Astrocyte of the hippocampus (primary cell): ENCODE results near the gene HES1.
"Not testable (repeated sequence)": the region's sequence is repeated elsewhere in the genome, so short reads cannot be mapped to it uniquely, and the experiment has no call there.

ENCODE experiments used
- DNase-seq: peaks from one replicate; pipeline ENCODE4 v3.0.0; 2011; ENCODE audit warnings: low read depth, low spot score

The HES1 gene

DNA sequence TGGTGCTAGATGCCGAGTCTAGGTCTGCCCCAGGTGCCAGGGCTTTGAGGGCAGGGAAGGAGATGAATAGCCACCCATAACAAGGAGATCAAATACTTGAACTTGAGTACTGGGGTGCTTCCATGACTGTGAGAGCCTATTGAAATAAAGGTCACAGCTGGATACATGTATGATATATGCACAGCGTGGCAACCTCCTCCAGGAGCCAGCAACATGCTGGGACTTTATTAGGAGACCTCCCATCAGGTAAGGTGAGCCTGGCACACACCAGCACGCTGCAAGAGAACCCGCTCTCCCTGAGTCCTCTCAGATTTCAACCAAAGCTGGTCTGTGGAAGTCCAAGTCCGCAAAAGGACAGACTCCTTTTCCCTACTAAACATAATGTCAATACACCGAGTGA is 10.5 kb upstream of the HES1 start:
- DNase-seq: no peak

DNA sequence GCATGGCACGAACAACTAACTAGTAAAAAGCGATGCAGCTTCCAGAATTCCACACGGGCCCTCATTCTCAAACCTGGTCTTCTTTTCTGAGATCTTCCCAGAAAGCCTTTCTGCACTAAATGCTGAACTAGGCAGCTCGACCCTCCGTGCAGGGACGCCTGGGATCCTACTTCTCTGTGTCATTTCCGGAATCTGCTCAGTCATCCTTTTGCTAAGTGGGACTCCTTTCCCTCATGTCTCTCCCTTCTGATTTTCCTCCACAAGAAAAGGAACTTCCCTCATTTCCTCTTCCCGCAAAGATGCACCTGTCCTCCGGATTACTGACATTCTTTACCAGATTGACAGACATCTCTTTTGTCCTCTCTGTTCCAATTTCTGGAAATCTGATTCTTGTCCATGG is 9.2 kb upstream of the HES1 start:
- DNase-seq: no peak

DNA sequence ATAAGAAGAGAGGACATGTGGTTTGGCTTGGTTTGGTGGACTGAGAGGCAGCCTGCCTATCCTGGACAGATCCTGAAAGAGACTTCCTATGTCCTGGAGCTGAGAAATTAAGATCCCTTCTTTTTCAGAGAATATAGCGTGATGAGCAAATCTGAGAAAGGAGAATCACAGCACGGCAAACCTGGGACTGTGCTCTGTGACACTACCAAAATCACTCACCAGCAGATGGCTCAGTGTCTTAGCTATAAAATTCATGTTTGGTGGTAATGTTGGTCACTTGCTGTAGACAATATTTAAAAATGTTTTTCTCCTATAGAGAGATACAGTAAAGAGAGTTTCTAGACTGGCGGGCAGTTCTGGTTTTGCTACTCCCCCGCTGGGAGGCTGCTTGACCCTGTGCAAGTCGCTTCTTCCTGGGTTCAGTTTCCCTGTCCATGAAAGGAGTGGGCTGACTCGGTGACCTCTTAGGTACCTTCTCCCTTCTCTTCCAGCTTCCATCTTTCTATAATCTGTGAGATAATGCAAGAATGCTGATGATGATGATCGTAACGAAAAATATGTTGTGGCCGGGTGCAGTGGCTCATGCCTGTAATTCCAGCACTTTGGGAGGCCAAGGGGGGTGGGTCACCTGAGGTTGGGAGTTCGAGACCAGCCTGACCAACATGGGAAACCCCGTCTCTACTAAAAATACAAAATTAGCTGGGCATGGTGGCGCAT is 7.6 kb upstream of the HES1 start:
- no peak for DNase-seq

DNA sequence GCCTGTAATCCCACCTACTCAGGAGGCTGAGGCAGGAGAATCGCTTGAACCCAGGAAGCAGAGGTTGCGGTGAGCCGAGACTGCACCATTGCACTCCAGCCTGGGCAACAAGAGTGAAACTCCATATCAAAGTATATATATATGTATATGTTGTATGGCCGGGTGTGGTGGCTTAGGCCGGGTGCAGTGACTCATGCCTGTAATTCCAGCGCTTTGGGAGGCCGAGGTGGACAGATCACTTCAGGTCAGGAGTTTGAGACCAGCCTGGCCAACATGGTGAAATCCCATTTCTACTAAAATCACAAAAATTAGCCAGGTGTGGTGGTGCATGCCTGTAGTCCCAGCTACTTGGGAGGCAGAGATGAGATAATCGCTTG is 7.0 kb upstream of the HES1 start:
- not testable (repeated sequence) for DNase-seq

DNA sequence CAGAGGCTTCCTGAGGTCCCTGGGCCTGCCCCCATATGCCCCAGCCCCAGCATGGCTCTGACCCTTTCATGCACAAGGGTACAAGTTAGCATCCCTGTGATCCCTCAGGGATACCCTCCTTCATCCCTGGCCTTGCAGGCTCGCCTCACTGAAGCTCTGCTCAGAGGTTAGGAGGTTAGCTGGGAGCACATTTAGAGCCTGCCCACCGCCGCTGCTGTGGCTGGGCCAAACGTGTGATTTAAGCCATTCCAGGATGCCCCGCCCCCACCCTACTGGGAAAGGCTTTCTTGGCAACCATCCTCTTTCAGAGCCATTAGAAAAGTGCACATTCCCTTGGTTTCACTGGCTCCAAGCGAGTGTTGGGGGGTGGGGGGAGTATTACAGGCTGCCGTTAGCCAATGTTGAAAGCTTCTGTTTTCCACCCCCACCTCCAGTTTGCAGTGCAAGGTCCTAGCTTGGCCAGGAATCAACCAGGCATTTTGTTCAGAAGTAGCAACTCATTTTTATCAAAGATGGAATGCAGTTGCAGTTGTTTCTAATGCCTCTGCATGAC is 6.3 kb upstream of the HES1 start:
- DNase-seq: peak; percentile 91

DNA sequence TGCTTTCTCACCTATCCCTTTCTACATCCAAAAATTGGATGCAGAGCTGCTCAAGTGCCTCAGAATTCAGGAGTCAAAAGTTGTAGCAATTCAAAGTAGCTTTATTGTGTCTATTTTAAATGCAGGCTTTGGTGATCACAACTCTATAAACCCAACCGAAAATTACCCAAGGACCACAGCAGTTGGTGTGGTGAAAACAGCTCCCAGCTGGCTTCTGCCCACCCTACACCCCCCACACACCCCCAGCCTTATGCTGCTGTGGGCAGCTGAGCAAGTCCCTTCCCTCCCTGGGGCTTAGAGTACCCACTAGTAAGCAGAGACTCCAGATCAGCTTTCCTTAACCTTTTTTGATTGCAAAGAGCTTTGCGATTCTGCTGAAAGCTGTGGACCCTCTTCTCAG is 5.8 kb upstream of the HES1 start:
- peak; percentile 20 for DNase-seq

DNA sequence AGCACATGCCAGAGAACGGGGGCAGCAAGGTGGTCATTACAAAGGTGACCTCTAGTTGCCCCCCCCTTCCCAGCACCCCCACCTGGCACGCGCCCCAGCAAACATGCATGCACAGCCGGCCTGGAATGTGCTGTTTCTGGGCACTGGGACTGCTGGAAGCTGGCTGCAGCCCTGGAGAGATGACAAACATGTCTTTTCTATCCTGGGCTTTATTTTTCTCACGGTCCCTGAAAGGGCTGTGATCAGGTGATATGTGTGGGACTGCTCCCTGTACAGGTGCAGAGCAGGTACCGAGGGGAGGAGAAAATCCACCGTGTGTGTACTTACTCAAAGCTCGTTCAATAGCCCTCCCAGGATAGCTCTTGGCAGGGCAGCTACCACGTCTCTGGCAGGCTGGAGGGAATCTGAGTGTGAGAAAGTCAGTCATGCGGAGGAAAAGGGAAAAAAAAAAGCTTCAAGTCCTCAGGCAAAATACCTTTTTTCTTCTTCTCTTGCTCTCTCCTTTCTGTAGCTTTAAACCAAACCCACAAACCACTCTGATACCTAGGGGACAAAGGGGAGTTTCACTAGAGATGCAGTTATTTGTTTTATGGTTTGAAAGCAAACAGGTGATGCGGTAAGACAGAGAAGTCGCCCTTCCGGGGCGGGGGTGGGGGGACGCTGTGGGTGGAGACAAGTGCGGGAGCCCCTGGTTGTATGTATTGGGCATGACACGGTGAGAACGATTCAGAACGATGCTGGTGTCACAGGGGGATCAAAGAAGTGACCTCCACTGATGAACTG is 5.0 kb upstream of the HES1 start:
- peak; percentile 90 for DNase-seq

DNA sequence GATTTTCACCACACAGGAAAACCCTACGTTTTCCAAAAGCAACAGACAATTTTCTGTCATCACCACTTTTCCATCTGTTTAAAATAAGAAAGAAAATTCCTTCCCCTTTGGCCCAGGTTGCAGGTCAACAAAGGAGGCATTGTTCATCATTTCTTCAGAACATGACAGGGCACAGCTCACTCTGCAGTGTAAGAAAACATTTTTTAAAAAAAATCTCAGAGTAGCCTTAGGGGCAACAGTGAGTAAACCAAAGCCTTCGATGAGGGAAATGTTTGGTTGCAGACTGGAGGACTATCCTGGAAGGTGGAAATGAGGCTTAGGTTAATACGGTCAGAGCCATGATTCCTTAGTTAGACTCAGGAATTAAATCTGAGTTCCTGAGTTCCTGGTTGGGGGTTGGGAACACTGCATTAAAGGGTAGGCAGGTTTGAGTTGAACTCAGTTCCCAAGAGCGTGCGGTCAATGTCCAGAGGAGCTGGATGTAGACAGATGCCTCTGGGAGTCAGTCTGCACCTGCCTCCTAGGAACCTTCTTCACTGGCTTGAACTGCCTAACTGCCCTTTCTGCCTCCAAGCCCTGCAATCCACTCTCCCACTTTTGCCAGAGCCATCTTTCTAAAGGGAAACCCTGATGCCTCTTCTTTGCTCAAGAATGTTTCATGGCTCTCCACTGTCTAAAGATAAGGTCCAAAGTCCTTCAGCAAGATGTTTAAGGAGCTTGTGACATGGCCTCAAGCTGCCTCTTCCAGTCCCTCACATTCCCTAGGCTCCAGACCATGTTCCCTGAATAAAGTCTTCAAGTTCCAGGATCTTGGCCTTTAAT is 3.3 kb upstream of the HES1 start:
- no peak for DNase-seq

DNA sequence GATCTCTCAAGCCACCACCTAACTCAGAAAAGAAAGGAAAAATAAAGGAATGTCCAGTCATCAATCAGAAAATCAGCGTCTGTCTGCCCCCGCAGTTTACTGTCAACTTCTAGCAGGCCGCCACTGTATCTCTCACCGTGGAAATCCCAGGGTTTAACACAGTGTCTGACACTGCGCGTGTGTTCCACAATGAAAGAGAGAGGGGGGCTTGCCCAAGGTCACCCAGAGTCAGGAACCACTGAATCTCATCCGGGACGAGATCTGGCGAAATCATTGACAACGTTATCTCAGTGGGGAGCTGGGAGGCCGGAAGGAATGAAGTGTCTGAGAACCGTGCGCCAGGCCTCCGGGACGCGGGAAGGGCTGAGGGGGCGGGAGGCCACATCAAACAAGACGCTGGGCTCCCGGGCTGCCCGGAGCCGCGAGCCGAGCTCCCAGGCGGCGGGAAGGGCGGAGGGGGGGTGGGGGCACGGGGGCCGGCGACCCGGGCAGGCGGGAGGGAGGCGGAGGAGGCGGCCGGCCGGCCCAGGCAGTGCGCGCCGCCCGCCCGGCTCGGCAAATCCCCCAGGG is 2.2 kb upstream of the HES1 start:
- peak; percentile 86 for DNase-seq

DNA sequence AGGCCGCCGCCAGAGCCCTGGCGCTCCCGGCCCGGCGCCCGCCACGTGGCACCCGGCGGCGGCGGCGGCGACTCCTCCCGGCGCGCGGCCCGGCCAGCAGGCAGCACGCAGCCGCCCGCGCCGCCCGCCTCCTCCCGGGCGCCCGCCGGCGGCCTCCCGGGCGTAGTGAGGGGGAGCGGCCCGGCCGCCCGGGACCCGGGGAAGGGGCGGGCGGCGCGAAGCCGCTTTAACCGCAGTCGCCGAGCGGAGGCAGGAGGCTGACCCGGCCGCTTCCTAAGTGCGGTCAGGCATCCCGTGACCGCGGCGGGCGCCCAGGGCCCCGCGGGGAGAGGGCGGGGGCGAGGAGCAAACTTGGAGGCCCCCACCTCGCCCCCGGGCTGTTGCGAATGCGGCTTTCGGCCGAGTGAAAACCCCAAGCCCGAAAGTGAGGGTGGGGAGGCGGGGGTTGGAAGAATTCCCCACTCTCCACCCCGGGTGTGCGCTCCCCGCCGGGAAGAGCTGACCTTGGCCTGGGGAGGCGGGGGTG is 1.7 kb upstream of the HES1 start:
- DNase-seq: peak; percentile 96

DNA sequence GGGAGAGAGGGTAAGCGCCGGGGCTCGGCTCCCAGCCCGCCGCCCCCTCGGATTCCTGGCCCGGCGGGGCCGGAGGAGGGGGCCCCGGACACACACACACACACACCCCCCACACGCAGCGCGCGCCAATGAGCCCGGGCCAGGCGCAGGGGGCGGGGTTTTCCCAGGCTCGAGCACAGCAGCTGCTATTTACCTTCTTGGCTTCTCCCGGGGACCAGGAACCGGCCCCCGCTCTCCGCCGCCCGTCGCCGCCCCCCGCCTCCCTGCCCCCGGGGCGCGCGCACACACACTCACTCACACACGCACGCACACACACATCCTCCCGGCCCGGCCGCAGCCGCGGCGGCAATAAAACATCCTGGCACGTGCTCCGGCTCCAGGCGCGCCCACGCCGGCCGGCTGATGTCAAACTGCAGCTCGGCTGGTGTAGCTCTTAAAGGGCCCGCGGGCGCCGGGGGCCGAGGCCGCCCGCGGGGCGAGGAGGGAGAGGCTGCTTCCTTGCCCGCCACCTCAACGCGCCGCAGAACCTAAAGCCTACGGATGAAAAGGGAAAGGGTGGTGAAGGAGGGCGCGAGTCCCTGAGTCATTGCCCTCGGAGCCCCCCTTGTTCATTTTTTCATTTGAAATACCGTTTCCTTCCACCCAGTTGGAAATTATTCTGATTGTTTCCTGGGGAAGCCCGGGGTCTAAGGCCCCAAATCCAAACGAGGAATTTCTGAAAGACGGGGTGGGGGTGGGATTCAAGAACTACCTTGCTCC is 1.0 kb upstream of the HES1 start:
- DNase-seq: peak; percentile 98

DNA sequence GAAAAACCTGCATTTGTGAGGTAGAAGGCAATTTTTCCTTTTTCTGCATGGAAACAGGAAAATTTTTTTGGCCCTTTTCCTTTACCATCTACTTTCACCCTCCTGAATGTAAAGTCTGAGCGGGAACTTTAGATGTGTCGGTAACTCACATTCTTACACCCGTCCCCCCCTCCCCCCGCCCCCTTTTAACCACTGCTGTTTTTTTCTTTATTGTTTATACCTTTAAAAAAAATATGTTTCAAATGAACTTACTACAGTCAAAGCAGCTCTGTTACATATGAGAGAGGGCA is 487 bp upstream of the HES1 start:
- DNase-seq: no peak

DNA sequence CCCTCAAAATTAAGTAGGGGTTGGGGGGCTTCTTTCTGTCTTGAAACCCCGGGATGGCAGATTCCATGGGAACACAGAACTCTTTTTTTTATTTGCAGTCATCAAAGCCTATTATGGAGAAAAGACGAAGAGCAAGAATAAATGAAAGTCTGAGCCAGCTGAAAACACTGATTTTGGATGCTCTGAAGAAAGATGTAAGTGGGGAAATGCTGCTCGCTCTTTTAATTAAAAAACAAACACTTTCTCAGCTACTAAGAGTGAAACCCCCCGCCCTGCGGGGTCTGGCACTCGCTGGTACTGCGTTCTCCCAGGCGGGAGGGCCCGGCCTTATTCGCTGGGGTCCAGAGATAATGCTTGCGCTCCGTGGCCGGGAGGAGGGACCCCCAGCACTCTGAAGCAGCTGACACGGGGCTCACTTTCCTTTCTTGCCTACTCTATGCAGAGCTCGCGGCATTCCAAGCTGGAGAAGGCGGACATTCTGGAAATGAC is 615 bp downstream of the HES1 start:
- no peak for DNase-seq

DNA sequence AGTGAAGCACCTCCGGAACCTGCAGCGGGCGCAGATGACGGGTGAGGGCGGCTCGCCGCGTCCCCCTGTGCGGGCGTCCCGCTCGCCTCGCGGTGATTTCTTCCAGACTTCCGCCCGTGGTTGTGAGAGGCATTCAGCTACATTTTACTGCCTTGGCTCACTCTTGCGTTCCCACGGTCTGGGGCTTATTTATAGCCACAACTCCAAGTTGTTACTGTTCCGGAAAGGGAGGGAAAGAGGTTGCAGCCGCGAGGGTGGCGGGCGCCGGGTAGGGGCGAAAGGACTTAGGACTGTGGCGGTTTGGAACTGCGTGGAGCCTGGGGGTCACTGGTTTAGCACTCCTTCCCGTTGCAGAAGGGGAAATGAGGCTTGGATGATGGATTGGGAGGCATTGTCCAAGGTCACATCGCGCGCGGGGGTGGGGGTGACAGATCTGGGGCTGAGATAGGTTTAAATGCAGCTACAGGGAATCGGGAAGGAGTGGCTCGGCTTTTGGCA is 1.1 kb downstream of the HES1 start:
- no peak for DNase-seq

DNA sequence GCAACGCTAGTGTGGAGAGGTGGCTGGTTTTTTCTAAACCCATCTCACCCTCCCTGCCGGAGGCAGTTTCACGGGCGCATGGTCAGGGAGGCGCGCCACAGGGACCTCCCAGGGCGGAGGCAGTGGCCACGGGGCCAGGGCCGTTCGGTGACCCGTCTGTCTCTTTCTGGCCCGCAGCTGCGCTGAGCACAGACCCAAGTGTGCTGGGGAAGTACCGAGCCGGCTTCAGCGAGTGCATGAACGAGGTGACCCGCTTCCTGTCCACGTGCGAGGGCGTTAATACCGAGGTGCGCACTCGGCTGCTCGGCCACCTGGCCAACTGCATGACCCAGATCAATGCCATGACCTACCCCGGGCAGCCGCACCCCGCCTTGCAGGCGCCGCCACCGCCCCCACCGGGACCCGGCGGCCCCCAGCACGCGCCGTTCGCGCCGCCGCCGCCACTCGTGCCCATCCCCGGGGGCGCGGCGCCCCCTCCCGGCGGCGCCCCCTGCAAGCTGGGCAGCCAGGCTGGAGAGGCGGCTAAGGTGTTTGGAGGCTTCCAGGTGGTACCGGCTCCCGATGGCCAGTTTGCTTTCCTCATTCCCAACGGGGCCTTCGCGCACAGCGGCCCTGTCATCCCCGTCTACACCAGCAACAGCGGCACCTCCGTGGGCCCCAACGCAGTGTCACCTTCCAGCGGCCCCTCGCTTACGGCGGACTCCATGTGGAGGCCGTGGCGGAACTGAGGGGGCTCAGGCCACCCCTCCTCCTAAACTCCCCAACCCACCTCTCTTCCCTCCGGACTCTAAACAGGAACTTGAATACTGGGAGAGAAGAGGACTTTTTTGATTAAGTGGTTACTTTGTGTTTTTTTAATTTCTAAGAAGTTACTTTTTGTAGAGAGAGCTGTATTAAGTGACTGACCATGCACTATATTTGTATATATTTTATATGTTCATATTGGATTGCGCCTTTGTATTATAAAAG is 1.8 kb downstream of the HES1 start:
- peak; percentile 82 for DNase-seq

DNA sequence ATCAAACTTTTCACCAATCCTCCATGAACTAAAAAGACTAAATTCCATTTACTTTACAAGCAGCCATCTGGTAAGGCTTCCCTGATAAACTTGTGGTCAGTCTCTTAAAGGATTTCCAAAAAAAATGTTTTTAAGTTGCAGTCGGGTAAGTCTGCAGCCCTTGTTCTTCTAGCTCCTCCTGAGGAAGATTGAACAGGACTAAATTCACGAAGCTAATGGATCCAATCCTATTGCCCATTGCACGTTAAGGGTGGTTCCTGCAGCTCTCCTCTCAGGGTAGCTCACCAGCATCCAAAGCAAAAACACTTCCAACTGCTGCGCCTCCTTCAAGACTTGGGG is 2.8 kb downstream of the HES1 start:
- no peak for DNase-seq

DNA sequence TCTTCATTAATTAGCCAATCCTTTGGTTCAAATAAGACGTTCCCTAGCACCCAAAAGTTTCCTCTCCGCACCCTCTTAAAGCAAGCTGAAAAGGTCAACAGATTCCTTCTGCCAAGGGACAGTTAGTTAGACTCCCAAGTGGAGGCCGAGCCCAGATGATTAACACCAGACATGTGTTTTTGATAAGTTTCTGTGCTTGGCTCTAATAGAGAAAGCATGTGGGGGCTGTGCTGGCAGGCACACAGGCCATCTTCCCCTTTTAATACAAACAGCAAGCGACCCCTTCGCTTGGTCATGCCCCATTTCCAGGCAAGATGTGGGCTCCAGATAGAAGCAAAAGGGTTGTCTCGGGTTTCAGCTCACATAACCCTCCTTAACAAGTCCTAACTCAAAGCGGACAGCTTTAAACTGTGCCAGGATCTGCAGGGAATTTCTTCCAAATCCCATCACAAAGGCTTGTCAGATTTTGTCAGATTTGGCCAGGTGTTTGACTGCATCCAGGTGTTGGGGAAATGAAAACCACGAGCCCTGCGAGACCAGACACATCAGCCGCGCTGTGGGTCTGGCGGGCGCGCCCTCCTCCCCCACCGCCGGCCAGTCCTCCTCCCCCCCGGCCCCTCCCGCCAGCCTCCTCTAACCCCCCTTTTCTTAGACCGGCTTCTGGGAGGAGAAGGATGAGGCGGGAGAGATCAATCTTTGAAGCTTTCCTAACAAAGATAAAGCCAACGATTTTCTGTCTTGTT is 3.3 kb downstream of the HES1 start:
- DNase-seq: peak; percentile 86

DNA sequence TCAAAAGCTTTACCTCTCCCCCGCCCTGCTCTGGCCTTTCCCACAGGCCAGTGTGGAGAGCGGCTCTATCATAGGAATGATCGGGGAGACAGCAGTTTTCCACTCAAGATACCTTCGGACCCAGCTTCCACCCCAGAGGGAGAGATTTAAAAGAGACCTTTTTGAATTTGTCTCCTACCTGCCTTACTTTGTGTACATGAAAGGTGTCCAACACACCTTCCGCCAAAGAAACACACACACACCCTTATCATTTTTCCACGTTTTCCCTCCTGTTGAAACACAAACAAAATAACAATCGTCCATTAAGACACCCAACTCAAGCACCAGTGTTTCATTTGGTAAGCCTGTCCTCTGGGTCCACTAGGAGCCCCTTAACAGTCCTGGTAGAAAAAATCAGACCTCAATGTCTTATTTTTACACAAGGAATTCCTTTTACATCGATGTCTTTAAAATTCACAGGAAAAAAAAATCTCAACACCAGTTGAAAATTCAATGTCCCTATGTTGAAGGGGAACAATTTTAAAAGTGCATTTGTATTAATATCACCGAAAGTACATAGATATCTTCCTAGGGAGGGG is 4.0 kb downstream of the HES1 start:
- DNase-seq: no peak
